Esophagus squamous epithelium (tissue), 5 donors: Measurements from ENCODE around the gene RNF150. TPM values are rescaled to one million over a fixed set of nuclear protein-coding genes. Genes with fewer than 3 reads are reported as not detected.
A peak's percentile ranks its signal among the peaks of the same experiment; 100 is the strongest.

ENCODE experiments used
- DNase-seq: peaks from one replicate; lab custom pipeline; 2025; lab: John Stamatoyannopoulos, UW
- H3K27ac ChIP-seq, 4 donors: fragments of 200-600 bp; sonication (generic); one replicate each; pipeline ENCODE4 v1.5.1; 2016 to 2019; ENCODE audit warnings: mild to moderate bottlenecking in 1 of 4
- H3K27me3 ChIP-seq, 4 donors: fragments of 200-600 bp; sonication (generic); 1 replicate in 3 of 4; 2 replicates in 1 of 4; pipeline versions ENCODE4 v1.5.1 to v1.6.0; 2017 to 2021; ENCODE audit warnings: antibody characterized with exemption in 1 of 4
- H3K36me3 ChIP-seq, 3 donors: fragments of 200-600 bp; sonication (generic); one replicate each; pipeline ENCODE4 v1.5.1; 2016 to 2019
- H3K4me1 ChIP-seq, 3 donors: fragments of 200-600 bp; sonication (generic); one replicate each; pipeline ENCODE4 v1.5.1; 2017 to 2019
- H3K4me3 ChIP-seq, 4 donors: fragments of 200-600 bp; sonication (generic); 1 replicate in 3 of 4; 2 replicates in 1 of 4; pipeline ENCODE4 v1.5.1; 2016 to 2019; ENCODE audit warnings: mild to moderate bottlenecking in 2 of 4, moderate library complexity in 1 of 4
- H3K9me3 ChIP-seq, 3 donors: fragments of 200-600 bp; sonication (generic); one replicate each; pipeline ENCODE4 v1.5.1; 2016 to 2019
- CTCF ChIP-seq, 6 experiments: fragments of 450-650 bp in 4 of 6; fragments of 200-600 bp in 2 of 6; sonication (generic) in 2 of 6; IDR thresholded peaks; one replicate each; pipeline ENCODE4 v1.5.1; 2016 to 2019; ENCODE audit warnings: antibody characterized with exemption in 6 of 6, mild to moderate bottlenecking in 4 of 6, moderate library complexity in 4 of 6
- POLR2A ChIP-seq, 4 donors: fragments of 450-650 bp; IDR thresholded peaks; one replicate each; pipeline ENCODE4 v1.6.1; 2017; ENCODE audit warnings: antibody characterized with exemption in 4 of 4, mild to moderate bottlenecking in 4 of 4, moderate library complexity in 3 of 4
- WGBS, 2 donors: methylation state at CpG; one replicate each; pipeline ENCODE4 v1.1.5; 2018; 5-methylcytosine and 5-hydroxymethylcytosine counted together
- intact Hi-C: fragments of 100-400 bp; cut with DNase I; formaldehyde crosslinking; loops from one replicate; pipeline ENCODE4 v1.15.0; 2022
- total RNA-seq, 4 donors: library from RNA; depleted of rRNA; stranded (reverse); fragments of >200 nt; gene quantifications; one replicate each; pipeline ENCODE4 v1.1.0, GENCODE V29; 2016
- donor health status: DM: yes; HTN: yes; CAD: no.

RNF150 gene
- total RNA-seq, 4 donors from 2014 or later, result 0.23 to 6.7 (median 4.5) TPM

GRCh38 chr4:141009129-141009528 is 124.1 kb downstream of the RNF150 start:
- Histone ChIP-seq H3K27ac (no peak overlapping the region), H3K4me3 (no peak overlapping the region), H3K9me3 (no peaks in the 10 kb centered on the region), H3K36me3 (no peaks in the 10 kb centered on the region), H3K4me1 (peaks cover 0 to 11% (median 0%) of the 10 kb centered on the region in 3 donors), H3K27me3 (no peaks in the 10 kb centered on the region)
- DNase-seq, result no peak
- intact Hi-C loops, result no loop called here
- TF ChIP-seq POLR2A (IDR thresholded peaks at IDR 0.05) (no peak), CTCF (IDR thresholded peaks at IDR 0.05) (no peak)
- WGBS, 2 donors, result 91 to 100% methylated on average over 1 of the region's 1 CpG

DNA sequence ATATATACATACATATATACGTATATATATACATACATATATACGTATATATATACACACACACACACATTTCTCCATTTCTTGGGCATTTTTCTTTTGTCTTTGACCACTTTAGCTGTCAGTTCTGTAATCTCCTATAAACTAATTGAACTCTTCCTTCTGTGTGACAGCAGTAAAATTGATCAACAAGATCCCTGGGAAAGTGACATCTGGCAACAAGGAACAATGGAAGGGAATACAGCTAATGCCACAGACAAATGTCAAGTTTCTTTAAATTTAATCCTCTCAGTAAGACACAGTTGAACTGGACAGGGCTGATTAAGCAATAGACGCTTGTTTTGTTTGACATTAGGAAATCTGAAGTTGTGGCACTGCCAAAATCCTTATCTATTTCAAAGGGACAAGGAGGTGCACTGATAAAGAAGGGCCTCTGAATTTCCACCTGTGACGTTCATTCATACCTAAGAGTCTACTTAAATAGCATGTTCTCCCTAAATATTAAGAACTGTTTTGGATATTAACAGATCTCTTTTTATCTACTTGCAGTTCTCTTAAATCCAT is 126.9 kb downstream of the RNF150 start:
- H3K4me1 ChIP-seq, result peaks cover 0 to 8% (median 3%) of the 10 kb centered on the region in 3 donors
- no peaks in the 10 kb centered on the region for H3K9me3 ChIP-seq
- DNase-seq, result no peak
- H3K27me3 ChIP-seq, result no peaks in the 10 kb centered on the region
- no peaks in the 10 kb centered on the region for H3K36me3 ChIP-seq
- H3K4me3 ChIP-seq, result no peak overlapping the region
- 64 to 73% methylated on average over 4 of the region's 4 CpGs for WGBS, 2 donors
- TF ChIP-seq CTCF (IDR thresholded peaks at IDR 0.05) (no peak), POLR2A (IDR thresholded peaks at IDR 0.05) (no peak)
- intact Hi-C loops, result no loop called here
- no peak overlapping the region for H3K27ac ChIP-seq

DNA sequence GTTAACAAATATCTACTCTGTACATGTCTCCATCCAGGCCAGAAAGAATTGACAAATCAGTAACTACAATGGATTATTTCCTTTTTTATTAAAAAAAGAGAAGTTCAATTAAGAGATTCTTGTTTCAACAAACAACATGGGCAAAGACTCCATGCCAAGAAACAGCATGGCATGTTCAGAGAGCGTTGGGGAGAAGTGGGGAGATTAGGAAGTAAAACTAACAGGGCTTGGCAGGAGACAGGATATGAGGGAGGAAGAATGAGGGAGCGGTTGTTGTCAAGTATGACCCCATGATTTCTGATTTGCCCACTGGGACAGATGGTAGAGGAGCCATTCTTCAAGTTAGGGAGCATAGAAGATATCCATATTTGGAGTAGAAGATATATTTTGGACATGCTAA is 128.4 kb downstream of the RNF150 start:
- Histone ChIP-seq H3K4me1 (peaks cover 0 to 6% (median 3%) of the 10 kb centered on the region in 3 donors), H3K9me3 (no peaks in the 10 kb centered on the region), H3K36me3 (no peaks in the 10 kb centered on the region), H3K27me3 (no peaks in the 10 kb centered on the region), H3K27ac (no peak overlapping the region), H3K4me3 (no peak overlapping the region)
- TF ChIP-seq POLR2A (IDR thresholded peaks at IDR 0.05) (no peak), CTCF (IDR thresholded peaks at IDR 0.05) (no peak)
- no peak for DNase-seq
- intact Hi-C loops, result no loop called here
- WGBS, 2 donors, result 65 to 75% methylated on average over 2 of the region's 2 CpGs

DNA sequence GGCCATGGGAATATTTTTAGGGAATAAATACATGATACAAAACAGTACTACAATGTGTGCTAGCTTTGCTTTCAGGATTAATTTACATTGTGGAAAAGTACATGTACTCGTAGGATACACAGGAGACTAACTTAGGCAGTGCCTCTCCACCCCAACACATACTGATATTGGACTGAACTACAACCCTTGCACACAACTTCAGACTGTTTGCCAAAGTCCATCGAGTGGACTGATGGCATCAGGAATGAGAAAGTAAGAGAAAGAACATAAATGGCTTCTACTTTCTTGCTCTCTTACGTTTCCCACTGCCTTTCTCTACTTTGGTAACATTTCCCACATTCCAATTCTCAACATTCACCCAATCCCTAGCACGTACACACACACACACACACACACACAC is 130.1 kb downstream of the RNF150 start:
- TF ChIP-seq POLR2A (IDR thresholded peaks at IDR 0.05), result no peak
- no peak for TF ChIP-seq CTCF (IDR thresholded peaks at IDR 0.05)
- H3K9me3 ChIP-seq, result no peaks in the 10 kb centered on the region
- H3K4me1 ChIP-seq, result peaks cover 0 to 6% (median 3%) of the 10 kb centered on the region in 3 donors
- no peak overlapping the region for H3K4me3 ChIP-seq
- DNase-seq, result no peak
- H3K27me3 ChIP-seq, result no peaks in the 10 kb centered on the region
- intact Hi-C loops, result no loop called here
- peak overlapping the region in 1 of 4 donors; percentile 47 for H3K27ac ChIP-seq
- no peaks in the 10 kb centered on the region for H3K36me3 ChIP-seq
- 82 to 85% methylated on average over 4 of the region's 4 CpGs for WGBS, 2 donors

GRCh38 chr4:141002323-141002805 is 130.9 kb downstream of the RNF150 start:
- H3K9me3 ChIP-seq, result no peaks in the 10 kb centered on the region

More at GRCh38 chr4:141002323-141002805, 130.9 kb downstream of the RNF150 start:
- 47 to 59% methylated on average over 4 of the region's 4 CpGs for WGBS, 2 donors
- Histone ChIP-seq H3K36me3 (no peaks in the 10 kb centered on the region), H3K4me3 (no peak overlapping the region), H3K4me1 (peaks cover 0 to 6% (median 3%) of the 10 kb centered on the region in 3 donors), H3K27ac (peak overlapping the region in 3 of 4 donors; percentile 21 to 57 (median 47)), H3K27me3 (no peaks in the 10 kb centered on the region)
- TF ChIP-seq POLR2A (IDR thresholded peaks at IDR 0.05) (no peak), CTCF (IDR thresholded peaks at IDR 0.05) (no peak)
- intact Hi-C loops, result no loop called here
- DNase-seq, result no peak
